ENCODE results near the gene KREMEN2.

The KREMEN2 gene

GRCh38 chr16:2966043-2966807, 2.1 kb downstream of the KREMEN2 start:
- DNase-seq: no peak

DNA sequence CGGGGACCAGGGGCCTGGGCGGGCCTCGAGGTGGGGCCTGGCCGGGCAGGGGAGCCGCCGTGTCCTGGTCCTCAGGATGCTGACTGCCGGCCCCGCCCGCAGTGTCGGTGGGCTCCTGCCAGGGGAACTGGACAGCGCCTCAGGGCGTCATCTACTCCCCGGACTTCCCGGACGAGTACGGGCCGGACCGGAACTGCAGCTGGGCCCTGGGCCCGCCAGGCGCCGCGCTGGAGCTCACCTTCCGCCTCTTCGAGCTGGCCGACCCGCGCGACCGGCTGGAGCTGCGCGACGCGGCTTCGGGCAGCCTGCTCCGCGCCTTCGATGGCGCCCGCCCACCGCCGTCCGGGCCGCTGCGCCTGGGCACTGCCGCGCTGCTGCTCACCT, 2.7 kb downstream of the KREMEN2 start:
- no peak for DNase-seq

- DNase-seq: no peak
Observed at GRCh38 chr16:2967211-2967631, 3.1 kb downstream of the KREMEN2 start.

DNA sequence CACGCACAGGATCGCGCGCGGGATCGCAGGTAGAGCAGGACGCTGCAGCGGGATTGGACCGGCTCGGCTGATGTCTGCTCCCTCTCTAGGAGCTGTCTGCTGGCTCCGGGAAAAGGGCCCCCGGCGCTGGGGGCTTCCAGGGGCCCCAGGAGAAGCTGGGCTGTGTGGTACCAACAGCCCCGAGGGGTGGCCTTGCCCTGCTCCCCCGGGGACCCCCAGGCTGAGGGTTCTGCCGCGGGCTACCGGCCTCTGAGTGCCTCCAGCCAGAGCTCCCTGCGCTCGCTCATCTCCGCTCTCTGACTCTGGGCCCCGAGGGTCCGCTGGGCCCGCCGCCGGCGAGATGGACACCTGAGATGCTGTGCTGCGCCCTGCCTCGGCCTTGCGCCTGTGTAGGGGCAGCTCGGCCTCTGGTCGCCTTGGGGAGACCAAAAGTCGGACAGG, 3.7 kb downstream of the KREMEN2 start:
- DNase-seq: no peak

GRCh38 chr16:2968368-2968737, 4.3 kb downstream of the KREMEN2 start:
- no peak for DNase-seq

- peak; percentile 62 for DNase-seq
Observed at GRCh38 chr16:2968738-2969544, 4.9 kb downstream of the KREMEN2 start, which contains the start of gene PAQR4. Gene PAQR4, plus strand, starts transcription at chr16:2969348. Its CDS starts 327 bp downstream, at chr16:2969675.

DNA sequence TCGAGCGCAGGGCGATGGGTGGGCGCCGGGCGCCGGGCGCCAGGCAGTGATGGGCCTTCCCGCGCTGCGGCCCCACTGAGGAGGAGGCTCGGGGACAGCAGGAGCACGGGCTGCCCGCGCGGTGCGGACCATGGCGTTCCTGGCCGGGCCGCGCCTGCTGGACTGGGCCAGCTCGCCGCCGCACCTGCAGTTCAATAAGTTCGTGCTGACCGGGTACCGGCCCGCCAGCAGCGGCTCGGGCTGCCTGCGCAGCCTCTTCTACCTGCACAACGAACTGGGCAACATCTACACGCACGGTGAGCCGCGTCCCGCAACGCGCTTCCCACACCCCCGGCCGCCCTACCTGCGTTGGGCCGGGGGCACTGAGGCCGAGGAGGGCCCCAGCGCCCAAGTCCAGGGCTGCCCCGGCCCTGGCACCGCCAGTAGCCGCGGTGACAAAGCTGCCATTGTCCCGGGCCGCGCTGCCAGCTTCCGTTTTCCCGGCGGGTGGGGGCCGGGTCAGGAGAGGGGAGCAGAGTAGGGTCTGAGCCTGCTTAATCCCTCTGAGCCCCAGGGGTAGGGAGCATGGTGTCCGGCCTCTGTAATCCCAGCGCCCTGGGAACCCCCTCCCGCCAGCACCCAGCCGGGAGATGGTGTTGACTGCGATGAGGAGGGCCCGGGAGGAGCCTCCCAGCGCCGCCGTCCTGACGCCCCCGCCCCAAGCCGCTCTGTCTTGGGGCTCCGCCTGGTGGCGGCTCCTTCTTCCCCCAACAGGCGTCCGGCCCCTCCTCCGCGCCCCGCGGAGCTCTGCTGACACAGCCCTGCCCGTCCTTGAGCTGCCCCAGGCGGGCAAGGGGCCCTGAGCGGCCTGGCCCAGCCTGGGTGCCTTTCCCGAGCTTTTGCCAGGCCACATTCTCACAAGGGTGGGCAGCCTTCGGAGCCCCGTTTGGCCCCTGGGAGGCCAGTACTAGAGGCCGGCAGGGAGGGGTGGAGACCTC, 5.8 kb downstream of the KREMEN2 start:
- DNase-seq: peak; percentile 53

GRCh38 chr16:2970563-2970962, 6.5 kb downstream of the KREMEN2 start:
- DNase-seq: no peak

DNA sequence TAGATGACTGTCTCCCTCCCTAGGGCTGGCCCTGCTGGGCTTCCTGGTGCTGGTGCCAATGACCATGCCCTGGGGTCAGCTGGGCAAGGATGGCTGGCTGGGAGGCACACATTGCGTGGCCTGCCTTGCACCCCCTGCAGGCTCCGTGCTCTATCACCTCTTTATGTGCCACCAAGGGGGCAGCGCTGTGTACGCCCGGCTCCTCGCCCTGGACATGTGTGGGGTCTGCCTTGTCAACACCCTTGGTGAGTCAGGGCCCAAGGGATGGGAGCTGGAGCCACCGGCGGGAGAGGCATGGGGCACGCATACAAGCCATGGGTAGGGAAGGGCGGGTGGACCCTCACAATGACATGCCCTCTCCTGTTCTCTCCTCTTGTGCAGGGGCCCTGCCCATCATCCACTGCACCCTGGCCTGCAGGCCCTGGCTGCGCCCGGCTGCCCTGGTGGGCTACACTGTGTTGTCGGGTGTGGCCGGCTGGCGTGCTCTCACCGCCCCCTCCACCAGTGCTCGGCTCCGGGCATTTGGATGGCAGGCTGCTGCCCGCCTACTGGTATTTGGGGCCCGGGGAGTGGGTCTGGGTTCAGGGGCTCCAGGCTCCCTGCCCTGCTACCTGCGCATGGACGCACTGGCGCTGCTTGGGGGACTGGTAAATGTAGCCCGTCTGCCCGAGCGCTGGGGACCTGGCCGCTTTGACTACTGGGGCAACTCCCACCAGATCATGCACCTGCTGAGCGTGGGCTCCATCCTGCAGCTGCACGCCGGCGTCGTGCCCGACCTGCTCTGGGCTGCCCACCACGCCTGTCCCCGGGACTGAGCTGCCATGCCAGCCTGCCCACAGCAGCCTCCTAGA, 7.3 kb downstream of the KREMEN2 start:
- no peak for DNase-seq

GRCh38 chr16:2971985-2972784, 8.1 kb downstream of the KREMEN2 start:
- no peak for DNase-seq

GRCh38 chr16:2973093-2973492, 9.0 kb downstream of the KREMEN2 start:
- DNase-seq: no peak

DNA sequence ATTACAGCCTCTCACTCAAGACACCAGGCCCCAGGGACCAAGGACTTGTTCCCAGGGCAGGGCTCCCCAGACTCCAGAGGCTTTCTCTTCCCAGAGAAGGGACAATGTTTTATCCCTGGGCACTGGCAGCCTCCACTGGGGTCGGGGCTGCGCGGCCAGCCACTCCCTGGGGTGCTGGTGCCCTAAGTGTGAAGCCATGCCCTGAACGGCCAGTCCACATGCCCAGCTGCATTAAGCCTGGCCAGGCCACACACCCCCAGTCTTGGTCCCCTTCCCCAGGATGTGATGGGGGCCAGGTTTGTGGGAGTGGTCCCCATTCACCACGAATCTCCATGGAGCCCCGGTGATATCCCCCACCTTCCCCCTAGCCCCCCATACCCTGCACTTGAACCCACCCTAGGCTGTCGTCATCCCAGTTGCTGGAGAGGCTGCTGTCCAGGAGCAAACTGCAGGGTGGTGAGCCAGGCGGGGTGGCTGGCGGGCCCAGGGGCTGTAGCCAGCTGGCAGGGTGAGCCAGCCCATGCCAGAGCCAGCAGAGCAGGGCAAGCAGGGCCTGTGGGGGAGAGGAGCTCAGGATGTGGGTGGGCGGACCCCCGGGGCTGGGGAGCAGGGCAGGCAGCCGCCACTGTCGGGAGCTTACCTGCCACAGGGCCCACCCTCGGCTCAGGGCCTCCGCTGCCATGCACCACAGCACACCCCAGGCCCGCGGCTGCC, 9.7 kb downstream of the KREMEN2 start:
- no peak for DNase-seq

- DNase-seq: no peak
Observed at GRCh38 chr16:2974319-2975056, 10.4 kb downstream of the KREMEN2 start.

DNA sequence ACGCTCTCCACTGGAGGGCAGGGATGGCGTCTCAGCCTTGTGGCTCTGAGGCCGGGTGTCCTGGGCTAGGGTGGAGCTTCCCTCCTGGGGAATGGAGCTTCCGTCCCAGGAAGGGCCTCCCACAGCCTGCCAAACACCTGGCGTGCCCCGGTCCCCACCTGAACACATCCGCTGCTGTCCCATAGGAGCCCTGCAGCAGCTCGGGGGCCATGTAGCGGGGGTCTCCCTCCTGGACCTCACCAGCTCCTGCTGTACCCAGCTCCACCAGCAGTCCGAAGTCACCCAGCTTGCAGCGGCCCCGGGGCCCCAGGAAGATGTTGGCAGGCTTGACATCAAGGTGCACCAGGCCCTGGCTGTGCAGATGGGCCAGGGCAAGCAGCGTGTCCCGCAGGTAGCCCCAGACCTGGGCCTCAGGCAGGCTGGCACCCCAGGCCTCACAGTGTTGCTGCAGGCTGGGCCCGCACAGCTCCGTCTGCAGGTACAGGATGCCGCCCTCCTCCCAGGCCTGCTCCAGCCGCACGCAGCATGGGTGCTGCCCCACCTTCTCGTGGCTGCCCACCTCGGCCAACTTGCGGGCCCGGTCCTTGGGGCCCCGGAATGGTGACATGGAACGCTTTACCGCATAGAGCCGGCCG, 11.2 kb downstream of the KREMEN2 start:
- no peak for DNase-seq

- DNase-seq: no peak
Observed at GRCh38 chr16:2976201-2976600, 12.1 kb downstream of the KREMEN2 start.

DNA sequence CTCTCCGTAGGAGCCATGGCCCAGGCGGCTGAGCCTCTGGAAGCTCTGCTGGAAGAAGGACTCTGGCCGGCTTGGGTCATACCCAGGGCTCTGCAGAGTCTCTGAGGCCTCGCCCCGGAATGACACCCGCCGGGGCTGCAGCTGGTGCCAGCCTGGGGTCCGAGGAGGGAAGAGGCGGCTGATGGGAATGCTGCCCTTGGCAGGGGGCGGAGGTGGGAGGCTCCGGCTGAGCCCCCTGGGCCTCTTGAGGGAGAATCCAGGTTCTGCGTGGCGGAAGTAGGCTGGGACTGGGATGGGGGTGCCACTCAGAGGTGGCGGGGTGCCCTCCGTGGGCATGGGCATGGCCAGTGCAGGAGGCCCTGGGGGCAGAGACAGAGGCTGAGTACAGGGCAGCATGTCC, 12.6 kb downstream of the KREMEN2 start:
- no peak for DNase-seq

DNA sequence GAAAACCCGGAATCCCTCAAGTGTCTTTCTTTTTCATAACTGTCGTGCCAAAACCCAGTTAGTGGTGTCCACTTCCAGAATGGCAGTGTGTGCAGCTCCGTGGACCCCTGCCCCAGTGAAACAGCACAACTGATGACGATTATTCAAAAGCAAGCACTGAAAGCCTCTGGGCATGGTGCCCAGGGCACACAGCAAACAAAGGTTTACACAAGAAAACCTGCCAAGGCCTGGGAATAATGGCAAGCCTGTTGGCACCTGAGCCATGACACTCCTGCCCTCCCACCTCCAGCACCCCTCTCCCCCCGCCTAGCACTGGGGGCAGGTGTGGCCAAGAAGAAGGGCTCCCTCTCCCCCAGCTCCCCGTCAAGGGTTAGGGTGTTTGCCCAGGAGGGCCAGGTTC, 13.4 kb downstream of the KREMEN2 start:
- no peak for DNase-seq

DNA sequence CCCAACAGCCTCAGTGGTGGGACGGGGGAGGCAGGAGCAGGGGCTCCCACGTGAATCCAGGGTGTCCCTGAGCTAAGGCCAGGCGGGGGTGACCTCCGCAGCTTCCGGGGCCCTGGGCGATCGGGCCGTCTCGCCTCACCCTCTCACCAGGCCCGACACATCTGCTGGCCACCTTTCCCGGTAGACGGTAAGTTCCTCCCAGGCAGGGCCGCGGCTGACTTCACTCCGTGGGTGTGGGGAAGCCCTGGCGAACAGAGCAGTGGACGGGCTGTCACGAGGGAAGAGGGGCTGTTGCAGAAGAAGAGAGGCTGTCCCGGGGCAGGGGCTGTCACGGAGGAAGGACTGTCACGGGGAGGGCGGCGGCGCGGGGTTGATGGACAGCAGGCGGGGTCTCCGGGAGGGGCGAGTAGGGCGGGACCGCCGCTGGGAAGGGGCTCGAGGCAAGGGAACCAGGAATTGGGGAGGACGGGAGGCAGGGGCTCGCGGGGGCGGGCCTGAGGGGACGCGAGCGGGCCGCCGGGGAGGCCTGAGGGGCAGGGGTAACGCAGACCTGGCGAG, 15.7 kb downstream of the KREMEN2 start:
- DNase-seq: no peak

Data from CD4-positive, alpha-beta T cell treated with Interleukin-4 for 4 hours (primary cell).